IMR-90 (cell line): ENCODE measurements around the gene GPT2. TPM values are rescaled to one million over a fixed set of nuclear protein-coding genes. Genes with fewer than 3 reads are reported as not detected.

Source experiments
- ATAC-seq: fragments of 200-7000 bp; cut with Tn5 transposase; 2 replicates; pipeline ENCODE4 v1.9.1; 2020; ENCODE audit warnings: low read depth, mild to moderate bottlenecking, moderate library complexity
- BruUV-seq: library from RNA; stranded (reverse); fragments of 400-500 nt; replicated peaks from 2 replicates; lab custom pipeline; 2021; lab: Mats Ljungman, UMichigan
- CTCF ChIA-PET: fragments of 300-600 bp; formaldehyde crosslinking; extraction: SDS; loops from one replicate; lab custom pipeline; 2021; ENCODE audit warnings: antibody characterized with exemption; lab: Yijun Ruan, JAX
- POLR2A ChIA-PET: fragments of 300-600 bp; sonication (Branson Sonifier 250); formaldehyde crosslinking; loops from one replicate; lab custom pipeline; 2022; ENCODE audit warnings: antibody characterized with exemption; ENCODE audit not compliant: unreplicated experiment; lab: Charles Lee
- DNase-seq: peaks from one replicate; pipeline ENCODE4 v3.0.0; 2013
- H2AFZ ChIP-seq: replicated peaks from 2 replicates; pipeline ENCODE3; 2013; ENCODE audit warnings: low read length, mild to moderate bottlenecking; ENCODE audit not compliant: poor library complexity
- H2AK5ac ChIP-seq: 2 replicates; pipeline ENCODE4 v1.6.1; 2013; ENCODE audit warnings: low read depth, low read length, inconsistent platforms
- H2AK9ac ChIP-seq: replicated peaks from 2 replicates; pipeline ENCODE3; 2013; ENCODE audit warnings: mild to moderate bottlenecking, low read depth, low read length, moderate library complexity; ENCODE audit not compliant: poor library complexity
- H2BK120ac ChIP-seq: 2 replicates; pipeline ENCODE4 v1.6.1; 2013; ENCODE audit warnings: low read depth, low read length, inconsistent platforms
- H2BK15ac ChIP-seq: 3 replicates; pipeline ENCODE4 v1.6.1; 2013; ENCODE audit warnings: low read depth, low read length, inconsistent platforms
- H2BK20ac ChIP-seq: 2 replicates; pipeline ENCODE4 v1.6.1; 2013; ENCODE audit warnings: low read depth, mild to moderate bottlenecking, inconsistent platforms, low read length, moderate library complexity
- H2BK5ac ChIP-seq: 2 replicates; pipeline ENCODE4 v1.6.1; 2013; ENCODE audit warnings: mild to moderate bottlenecking, low read depth, low read length, inconsistent platforms; ENCODE audit not compliant: poor library complexity, severe bottlenecking
- H3K14ac ChIP-seq: replicated peaks from 2 replicates; pipeline ENCODE4 v1.6.1; 2013; ENCODE audit warnings: low read depth, low read length, inconsistent platforms
- H3K18ac ChIP-seq: 2 replicates; pipeline ENCODE4 v1.6.1; 2013; ENCODE audit warnings: low read depth, low read length, control low read depth
- H3K23ac ChIP-seq: 2 replicates; pipeline ENCODE4 v1.6.1; 2013; ENCODE audit warnings: low read depth, low read length, inconsistent platforms
- H3K27ac ChIP-seq: 2 replicates; pipeline ENCODE4 v1.5.1; 2013; ENCODE audit warnings: mild to moderate bottlenecking, control low read depth, low read length; ENCODE audit not compliant: insufficient read depth
- H3K27me3 ChIP-seq: 2 replicates; pipeline ENCODE4 v1.6.1; 2013; ENCODE audit warnings: low read length; ENCODE audit not compliant: control insufficient read depth, insufficient read depth
- H3K36me3 ChIP-seq: 2 replicates; pipeline ENCODE4 v1.6.1; 2013; ENCODE audit warnings: low read length, mixed read lengths; ENCODE audit not compliant: control insufficient read depth, insufficient read depth
- H3K4ac ChIP-seq: 2 replicates; pipeline ENCODE4 v1.6.1; 2013; ENCODE audit warnings: low read depth, low read length, inconsistent platforms
- H3K4me1 ChIP-seq: 2 replicates; pipeline ENCODE4 v1.6.1; 2013; ENCODE audit warnings: low read length, mixed read lengths; ENCODE audit not compliant: control insufficient read depth, insufficient read depth
- H3K4me2 ChIP-seq: 2 replicates; pipeline ENCODE4 v1.6.1; 2013; ENCODE audit warnings: low read depth, mild to moderate bottlenecking, control low read depth, low read length, moderate library complexity
- H3K4me3 ChIP-seq: 2 replicates; pipeline ENCODE4 v1.5.1; 2013; ENCODE audit warnings: low read depth, mild to moderate bottlenecking, control low read depth, low read length, moderate library complexity; ENCODE audit not compliant: insufficient read depth
- H3K56ac ChIP-seq: 2 replicates; pipeline ENCODE4 v1.6.1; 2013; ENCODE audit warnings: low read length, inconsistent platforms; ENCODE audit not compliant: insufficient read depth; ENCODE audit errors: extremely low read depth
- H3K79me1 ChIP-seq, 2 experiments: 2 replicates each; pipeline ENCODE4 v1.6.1; 2013; ENCODE audit warnings: low read length in 2 of 2, inconsistent platforms in 1 of 2, low read depth in 1 of 2
- H3K9ac ChIP-seq: 2 replicates; pipeline ENCODE4 v1.6.1; 2013; ENCODE audit warnings: low read depth, low read length, control low read depth
- H3K9me1 ChIP-seq: 2 replicates; pipeline ENCODE4 v1.6.1; 2013; ENCODE audit warnings: low read length, inconsistent platforms; ENCODE audit not compliant: insufficient read depth
- H3K9me3 ChIP-seq: 2 replicates; pipeline ENCODE4 v1.6.1; 2013; ENCODE audit warnings: low read length; ENCODE audit not compliant: control insufficient read depth, insufficient read depth
- H4K20me1 ChIP-seq: 2 replicates; pipeline ENCODE4 v1.6.1; 2013; ENCODE audit warnings: low read length, inconsistent platforms; ENCODE audit not compliant: insufficient read depth
- H4K5ac ChIP-seq: 2 replicates; pipeline ENCODE4 v1.6.1; 2013; ENCODE audit warnings: mild to moderate bottlenecking, low read depth, low read length, control low read depth
- H4K8ac ChIP-seq, 2 experiments: 2 replicates each; pipeline ENCODE4 v1.6.1; 2013; ENCODE audit warnings: low read depth in 2 of 2, low read length in 2 of 2, control low read depth in 1 of 2, inconsistent platforms in 1 of 2
- H4K91ac ChIP-seq: 2 replicates; pipeline ENCODE4 v1.6.1; 2013; ENCODE audit warnings: low read depth, low read length, inconsistent platforms; ENCODE audit not compliant: insufficient read depth
- BHLHE40 ChIP-seq: fragments of 150-350 bp; IDR thresholded peaks from 2 replicates; pipeline ENCODE4 v1.6.1; 2016; ENCODE audit warnings: mild to moderate bottlenecking, low read depth, low read length
- CEBPB ChIP-seq: IDR thresholded peaks from 2 replicates; pipeline ENCODE4 v1.6.1; 2012; ENCODE audit warnings: low read depth, low read length, improper control_type of control experiment
- CHD1 ChIP-seq: IDR thresholded peaks from 2 replicates; pipeline ENCODE4 v1.6.1; 2012; ENCODE audit warnings: low read depth, low read length, improper control_type of control experiment
- CTCF ChIP-seq: conservative IDR thresholded peaks from 2 replicates; pipeline ENCODE4 v1.5.1; 2012; ENCODE audit warnings: mild to moderate bottlenecking, low read depth, low read length, improper control_type of control experiment
- FOS ChIP-seq: fragments of 150-350 bp; IDR thresholded peaks from 2 replicates; pipeline ENCODE4 v1.6.1; 2016; ENCODE audit warnings: low read depth, low read length
- MAFK ChIP-seq: IDR thresholded peaks from 2 replicates; pipeline ENCODE4 v1.6.1; 2012; ENCODE audit warnings: low read depth, low read length, improper control_type of control experiment
- MAZ ChIP-seq: IDR thresholded peaks from 2 replicates; pipeline ENCODE4 v1.6.1; 2012; ENCODE audit warnings: low read depth, mild to moderate bottlenecking, low read length, improper control_type of control experiment, moderate library complexity, borderline replicate concordance
- MXI1 ChIP-seq: IDR thresholded peaks from 2 replicates; pipeline ENCODE4 v1.6.1; 2012; ENCODE audit warnings: low read depth, mild to moderate bottlenecking, low read length, moderate library complexity, borderline replicate concordance
- NFE2L2 ChIP-seq: fragments of 150-350 bp; IDR thresholded peaks from 2 replicates; pipeline ENCODE4 v1.6.1; 2016; ENCODE audit warnings: low read depth, mild to moderate bottlenecking, low read length
- POLR2A ChIP-seq: IDR thresholded peaks from 2 replicates; pipeline ENCODE4 v1.6.1; 2012; ENCODE audit warnings: mild to moderate bottlenecking, low read depth, low read length
- RAD21 ChIP-seq: IDR thresholded peaks from 2 replicates; pipeline ENCODE4 v1.6.1; 2012; ENCODE audit warnings: low read length, improper control_type of control experiment
- RCOR1 ChIP-seq: IDR thresholded peaks from 2 replicates; pipeline ENCODE4 v1.6.1; 2012; ENCODE audit warnings: mild to moderate bottlenecking, low read length, improper control_type of control experiment; ENCODE audit not compliant: insufficient replicate concordance
- RFX5 ChIP-seq: IDR thresholded peaks from 2 replicates; pipeline ENCODE4 v1.8.0; 2012; ENCODE audit warnings: low read depth, mild to moderate bottlenecking, low read length, moderate library complexity
- SMC3 ChIP-seq: fragments of 150-350 bp; IDR thresholded peaks from 2 replicates; pipeline ENCODE4 v1.6.1; 2016; ENCODE audit warnings: low read depth, mild to moderate bottlenecking, antibody characterized with exemption, low read length, moderate library complexity
- WGBS, 2 experiments: methylation state at CpG; one replicate each; pipeline versions ENCODE4 v1.1.5 to v1.1.7; 2013; ENCODE audit warnings: missing lambda C conversion rate in 2 of 2; ENCODE audit not compliant: insufficient read length in 1 of 2; ENCODE audit errors: extremely low coverage in 2 of 2; 5-methylcytosine and 5-hydroxymethylcytosine counted together
- dilution Hi-C: fragments of 300-500 bp; cut with HindIII; formaldehyde crosslinking; loops from one replicate; pipeline ENCODE4 v1.14.3; 2018; ENCODE audit warnings: low sequenced_read_pairs; ENCODE audit not compliant: unreplicated experiment
- in situ Hi-C: fragments of 300-500 bp; cut with MboI; formaldehyde crosslinking; loops from 3 replicates; pipeline ENCODE4 v1.14.3; 2019; ENCODE audit warnings: low sequenced_read_pairs, inconsistent platforms, mixed read lengths
- intact Hi-C: fragments of 100-400 bp; cut with micrococcal nuclease; formaldehyde crosslinking; loops from 2 replicates; pipeline ENCODE4 v1.10.0; 2022
- polyA plus RNA-seq, 3 experiments: library from polyadenylated mRNA; depleted of rRNA; stranded (reverse); fragments of >200 nt; gene quantifications; 2 replicates each; pipeline ENCODE4 v1.2.3, GENCODE V29; 2012; ENCODE audit warnings: low replicate concordance in 1 of 3
- total RNA-seq: library from RNA; depleted of rRNA; stranded (reverse); fragments of >200 nt; gene quantifications from 2 replicates; pipeline ENCODE4 v1.2.3, GENCODE V29; 2012
- TF ChIP-seq, protein P1 (sequence below): fragments of 150-350 bp; IDR thresholded peaks from 2 replicates; pipeline ENCODE4 v1.6.1; 2017; ENCODE audit warnings: mild to moderate bottlenecking, antibody characterized with exemption, low read length, low read depth
- TF ChIP-seq, protein P2 (sequence below): fragments of 150-350 bp; IDR thresholded peaks from 2 replicates; pipeline ENCODE4 v1.6.1; 2016; ENCODE audit warnings: low read depth, mild to moderate bottlenecking, low read length, moderate library complexity, borderline replicate concordance

The GPT2 gene
- total and polyA plus RNA-seq, 2 of the 4 experiments (the other 2 are of a cell fraction), result 26.4 to 31.5 TPM

DNA sequence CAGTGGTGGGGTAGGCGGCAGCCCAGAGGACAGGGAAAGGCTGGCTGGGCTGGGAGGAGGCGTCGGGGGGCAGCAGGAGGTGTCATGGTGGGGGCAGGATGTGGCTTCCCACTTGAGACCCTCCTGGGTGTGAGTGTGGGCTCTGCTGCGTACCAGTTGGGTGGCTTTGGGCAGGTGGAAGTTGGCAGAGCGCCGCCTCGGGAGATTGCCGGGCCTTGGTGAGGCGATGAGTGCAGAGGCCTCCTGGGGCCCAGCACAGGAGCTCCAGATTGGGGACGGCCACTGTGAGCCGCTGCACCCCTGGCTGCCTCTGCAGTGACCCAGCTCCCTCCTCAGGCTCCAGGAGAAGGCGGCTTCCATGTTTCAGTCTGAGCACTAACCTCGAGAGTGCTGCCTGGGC lies 13.8 kb downstream of the GPT2 start:
- TF ChIP-seq BHLHE40 (no peak), MAFK (no peak), SMC3 (no peak), RFX5 (no peak), FOS (no peak), MAZ (no peak), POLR2A (no peak), CEBPB (no peak), CTCF (no peak), RCOR1 (no peak), MXI1 (no peak), CHD1 (no peak), RAD21 (no peak), NFE2L2 (no peak)
- TF ChIP-seq, protein P1, sequence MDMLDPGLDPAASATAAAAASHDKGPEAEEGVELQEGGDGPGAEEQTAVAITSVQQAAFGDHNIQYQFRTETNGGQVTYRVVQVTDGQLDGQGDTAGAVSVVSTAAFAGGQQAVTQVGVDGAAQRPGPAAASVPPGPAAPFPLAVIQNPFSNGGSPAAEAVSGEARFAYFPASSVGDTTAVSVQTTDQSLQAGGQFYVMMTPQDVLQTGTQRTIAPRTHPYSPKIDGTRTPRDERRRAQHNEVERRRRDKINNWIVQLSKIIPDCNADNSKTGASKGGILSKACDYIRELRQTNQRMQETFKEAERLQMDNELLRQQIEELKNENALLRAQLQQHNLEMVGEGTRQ, result no peak
- TF ChIP-seq, protein P2, sequence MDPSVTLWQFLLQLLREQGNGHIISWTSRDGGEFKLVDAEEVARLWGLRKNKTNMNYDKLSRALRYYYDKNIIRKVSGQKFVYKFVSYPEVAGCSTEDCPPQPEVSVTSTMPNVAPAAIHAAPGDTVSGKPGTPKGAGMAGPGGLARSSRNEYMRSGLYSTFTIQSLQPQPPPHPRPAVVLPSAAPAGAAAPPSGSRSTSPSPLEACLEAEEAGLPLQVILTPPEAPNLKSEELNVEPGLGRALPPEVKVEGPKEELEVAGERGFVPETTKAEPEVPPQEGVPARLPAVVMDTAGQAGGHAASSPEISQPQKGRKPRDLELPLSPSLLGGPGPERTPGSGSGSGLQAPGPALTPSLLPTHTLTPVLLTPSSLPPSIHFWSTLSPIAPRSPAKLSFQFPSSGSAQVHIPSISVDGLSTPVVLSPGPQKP, result no peak
- Histone ChIP-seq H3K9ac (no peak overlapping the region), H3K79me1 (peaks cover 23 to 52% of the 10 kb centered on the region in 2 experiments), H3K4ac (no peak overlapping the region), H3K4me3 (no peak overlapping the region), H3K4me1 (peaks cover 17% of the 10 kb centered on the region), H3K56ac (no peak overlapping the region), H3K4me2 (no peak overlapping the region), H3K14ac (no peak overlapping the region), H3K18ac (no peak overlapping the region), H2BK120ac (no peak overlapping the region), H2BK20ac (no peak overlapping the region), H4K8ac (no peak overlapping the region), H2BK5ac (no peak overlapping the region), H2AK5ac (no peak overlapping the region), H3K27ac (no peak overlapping the region), H2BK15ac (no peak overlapping the region), H3K9me3 (no peaks in the 10 kb centered on the region), H3K23ac (no peak overlapping the region), H3K27me3 (no peaks in the 10 kb centered on the region), H4K20me1 (peaks cover 34% of the 10 kb centered on the region), H2AK9ac (no peak overlapping the region), H3K9me1 (peaks cover 26% of the 10 kb centered on the region), H4K5ac (no peak overlapping the region), H2AFZ (no peak overlapping the region), H4K91ac (no peak overlapping the region), H3K36me3 (peaks cover 47% of the 10 kb centered on the region)
- ATAC-seq, result no peak
- dilution Hi-C loops (no loop called here), in situ Hi-C loops (loop anchor here (5.0 kb wide), 1 partner anchor 41 kb away; no protein-coding TSS in a partner anchor), intact Hi-C loops (no loop called here)
- DNase-seq, result no peak
- no TSS peak for BruUV-seq
- ChIA-PET CTCF (interaction anchor here (1.1 kb wide), 1 partner anchor 69 kb away, joined by 3 read pairs; no protein-coding TSS in a partner anchor), POLR2A (no interaction called here)
- WGBS, 2 experiments, result 97% methylated on average over 8 of the region's 13 CpGs; no CpG with 5 or more reads in 1 of the 2 experiments
